NCI-H2227 (cell line): ENCODE results near the gene IBA57.
"Not testable (repeated sequence)": the region's sequence is repeated elsewhere in the genome, so short reads cannot be mapped to it uniquely, and the experiment has no call there.

Experiments
- DNase-seq: peaks from one replicate; lab custom pipeline; 2025; ENCODE audit not compliant: unreplicated experiment; lab: John Stamatoyannopoulos, UW

IBA57 gene

GRCh38 chr1:228210712-228211530, 45.3 kb downstream of the IBA57 start:
- DNase-seq = no peak

- DNase-seq = no peak
Measured at GRCh38 chr1:228211531-228212414, 46.2 kb downstream of the IBA57 start.

DNA sequence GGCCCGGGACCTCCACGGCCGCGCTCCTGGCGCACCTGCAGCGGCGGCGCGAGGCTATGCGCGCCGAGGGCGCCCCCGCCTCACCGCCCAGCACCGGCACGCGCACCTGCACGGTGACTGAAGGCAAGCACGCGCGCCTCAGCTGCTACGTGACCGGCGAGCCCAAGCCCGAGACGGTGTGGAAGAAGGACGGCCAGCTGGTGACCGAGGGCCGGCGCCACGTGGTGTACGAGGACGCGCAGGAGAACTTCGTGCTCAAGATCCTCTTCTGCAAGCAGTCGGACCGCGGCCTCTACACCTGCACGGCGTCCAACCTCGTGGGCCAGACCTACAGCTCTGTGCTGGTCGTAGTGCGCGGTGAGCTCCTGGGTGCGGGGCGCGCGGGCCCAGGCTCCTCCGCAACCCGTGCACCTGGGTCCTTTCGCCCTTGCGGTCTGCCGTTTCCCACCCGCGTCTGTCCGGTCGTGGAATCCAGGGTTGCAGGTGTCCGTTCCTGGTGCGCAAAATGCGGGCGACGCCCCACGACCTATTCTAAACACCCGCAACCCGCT, 46.9 kb downstream of the IBA57 start:
- no peak for DNase-seq

DNA sequence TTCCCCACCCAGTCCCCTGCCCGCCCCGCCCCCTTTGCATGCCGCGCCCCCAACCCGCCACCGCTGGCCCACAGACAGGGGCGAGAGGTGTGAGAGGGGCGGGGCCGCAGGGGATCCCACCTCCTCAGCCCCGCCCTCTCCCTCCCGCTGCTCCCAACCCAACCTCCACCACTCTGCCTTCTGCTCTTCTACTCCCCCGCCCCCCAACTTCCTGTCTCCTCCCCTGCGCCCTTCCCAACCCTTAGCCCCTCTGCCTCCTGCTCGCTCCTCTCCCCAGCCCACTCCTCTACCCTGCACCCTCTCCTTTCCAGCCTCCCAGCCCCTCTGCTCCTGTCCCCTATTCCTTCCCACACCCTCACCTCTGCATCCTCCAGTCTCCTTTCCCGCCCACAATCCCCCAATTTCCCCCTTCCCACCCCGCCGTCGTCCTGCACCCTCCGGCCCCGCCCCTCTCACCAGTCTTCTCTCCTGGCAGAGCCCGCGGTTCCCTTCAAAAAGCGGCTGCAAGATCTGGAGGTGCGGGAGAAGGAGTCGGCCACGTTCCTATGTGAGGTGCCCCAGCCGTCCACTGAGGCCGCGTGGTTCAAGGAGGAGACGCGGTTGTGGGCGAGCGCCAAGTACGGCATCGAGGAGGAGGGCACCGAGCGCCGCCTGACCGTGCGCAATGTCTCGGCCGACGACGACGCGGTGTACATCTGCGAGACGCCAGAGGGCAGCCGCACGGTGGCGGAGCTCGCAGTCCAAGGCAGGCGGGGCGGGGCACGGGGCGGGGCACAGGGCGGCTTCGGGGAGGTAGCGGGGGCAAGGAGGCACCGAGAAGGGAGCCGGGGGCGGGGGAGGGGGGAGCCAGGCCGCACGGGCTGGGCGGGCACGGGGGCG, 47.6 kb downstream of the IBA57 start:
- peak; percentile 90 for DNase-seq

- no peak for DNase-seq
Measured at GRCh38 chr1:228213917-228214808, 48.6 kb downstream of the IBA57 start.

GRCh38 chr1:228214921-228215662, 49.5 kb downstream of the IBA57 start:
- DNase-seq = no peak

GRCh38 chr1:228215663-228216116, 50.1 kb downstream of the IBA57 start:
- no peak for DNase-seq

DNA sequence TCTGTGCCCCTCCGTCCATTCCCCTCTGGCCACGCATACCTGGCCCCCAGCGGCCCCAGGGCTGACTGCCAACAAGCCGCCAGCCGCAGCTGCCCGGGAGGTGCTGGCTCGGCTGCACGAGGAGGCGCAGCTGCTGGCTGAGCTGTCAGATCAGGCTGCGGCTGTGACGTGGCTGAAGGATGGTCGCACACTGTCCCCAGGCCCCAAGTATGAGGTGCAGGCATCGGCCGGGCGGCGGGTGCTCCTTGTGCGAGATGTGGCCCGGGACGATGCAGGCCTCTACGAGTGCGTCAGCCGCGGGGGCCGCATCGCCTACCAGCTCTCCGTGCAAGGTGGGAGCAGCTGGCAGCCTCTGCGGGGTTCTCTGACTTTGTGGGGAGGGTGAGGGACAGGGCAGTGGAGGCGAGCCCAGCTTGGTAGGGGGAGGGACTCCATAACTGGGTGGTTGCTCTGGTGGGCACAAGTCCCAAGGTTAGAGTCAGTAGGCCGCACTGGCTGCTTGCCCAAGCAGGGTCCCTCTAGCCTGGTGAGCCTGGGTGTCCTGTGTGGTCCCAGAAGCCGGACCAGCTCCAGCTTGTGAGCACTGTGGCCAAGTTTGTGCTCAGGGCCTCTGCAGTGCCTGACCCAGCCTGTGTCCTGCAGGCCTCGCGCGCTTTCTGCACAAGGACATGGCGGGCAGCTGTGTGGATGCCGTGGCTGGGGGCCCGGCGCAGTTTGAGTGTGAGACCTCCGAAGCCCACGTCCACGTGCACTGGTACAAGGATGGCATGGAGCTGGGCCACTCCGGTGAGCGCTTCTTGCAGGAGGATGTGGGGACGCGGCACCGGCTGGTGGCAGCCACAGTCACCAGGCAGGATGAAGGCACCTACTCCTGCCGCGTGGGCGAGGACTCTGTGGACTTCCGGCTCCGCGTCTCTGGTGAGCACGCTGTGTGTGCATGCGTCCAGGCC, 51.0 kb downstream of the IBA57 start:
- DNase-seq = no peak

DNA sequence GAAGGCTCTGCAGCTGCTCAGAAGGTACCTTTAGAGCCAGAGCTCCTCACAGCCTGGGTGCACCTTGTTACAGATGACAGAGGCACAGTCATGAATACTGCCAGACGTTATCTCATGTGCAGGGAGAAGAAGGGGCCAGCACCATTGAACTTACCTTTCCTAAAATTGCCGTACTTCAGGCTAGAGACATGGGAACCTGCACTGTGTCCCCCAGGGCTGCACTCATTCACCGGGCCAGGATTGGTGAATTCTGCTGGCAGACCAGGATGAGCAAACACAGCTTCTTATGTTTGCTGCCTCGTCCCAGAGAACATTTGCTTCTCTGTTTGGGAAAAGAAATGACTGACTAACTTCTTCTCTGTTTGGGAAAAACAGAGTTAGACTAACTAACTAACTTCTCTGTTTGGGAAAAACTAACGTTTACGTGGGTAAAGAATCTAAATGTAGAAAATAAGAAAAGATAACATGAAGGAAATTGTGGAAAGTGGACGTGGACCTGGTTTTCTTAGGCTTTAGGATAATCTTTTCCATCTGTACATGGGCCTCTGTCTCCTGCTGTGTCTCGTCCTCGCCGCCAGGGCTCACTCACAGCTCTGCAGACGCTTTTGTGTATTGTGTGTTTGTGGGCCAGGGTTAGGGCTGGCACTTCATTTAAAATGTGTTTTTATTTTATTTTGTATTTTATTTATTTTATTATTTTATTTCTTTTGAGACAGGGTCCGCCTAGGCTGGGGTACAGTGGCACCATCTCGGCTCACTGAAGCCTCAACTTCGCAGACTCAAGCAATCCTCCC, 52.1 kb downstream of the IBA57 start:
- DNase-seq = no peak

GRCh38 chr1:228218513-228219244, 53.1 kb downstream of the IBA57 start:
- no peak for DNase-seq

- DNase-seq = no peak
Measured at GRCh38 chr1:228219245-228219961, 53.8 kb downstream of the IBA57 start.

GRCh38 chr1:228219962-228220780, 54.6 kb downstream of the IBA57 start:
- DNase-seq = no peak

- not testable (repeated sequence) for DNase-seq
Measured at GRCh38 chr1:228221097-228221496, 55.5 kb downstream of the IBA57 start.

DNA sequence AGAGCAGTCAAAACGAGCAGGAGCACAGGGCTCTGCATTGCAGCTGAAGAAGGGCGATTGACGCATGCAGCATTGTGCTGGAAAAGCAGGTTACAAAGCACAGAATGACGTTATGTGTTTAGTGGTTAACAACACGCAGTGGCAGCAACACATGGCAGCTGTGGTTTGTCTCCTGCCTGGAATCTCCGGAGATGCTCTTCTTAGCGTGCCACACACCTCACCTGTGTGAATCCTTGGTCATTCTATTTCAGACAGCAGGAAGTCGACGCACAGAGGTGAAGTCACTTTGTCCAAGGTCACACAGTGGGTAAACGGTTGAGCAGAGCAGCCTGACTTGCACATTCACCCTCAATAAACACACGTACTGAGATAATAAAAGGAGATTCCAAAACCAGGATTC, 56.9 kb downstream of the IBA57 start:
- no peak for DNase-seq
